Ecto neural progenitor cell (in vitro differentiated cells): ENCODE results near the gene GRIK3.

Experiments
- DNase-seq: peaks from one replicate; pipeline ENCODE4 v3.0.0-alpha.2; 2018; ENCODE audit warnings: low spot score

Gene GRIK3

DNA sequence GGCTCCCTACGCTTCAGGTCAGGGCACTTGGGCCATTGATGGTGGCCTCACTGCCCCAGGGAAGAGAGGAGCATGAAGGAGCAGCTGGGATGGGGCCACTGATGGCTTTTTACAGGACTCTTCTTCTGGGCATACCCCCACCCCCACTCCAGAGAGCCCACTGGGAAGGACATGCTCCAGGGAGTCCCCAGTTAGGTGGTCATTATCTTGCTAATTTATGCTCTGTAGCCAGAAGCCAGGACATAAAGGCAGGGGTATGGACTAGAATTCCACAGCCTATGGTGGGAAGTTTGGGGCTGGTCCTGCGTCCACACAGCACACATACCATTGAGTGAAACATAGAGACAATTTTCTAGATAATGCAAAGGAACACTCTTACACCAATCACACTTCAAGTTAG lies 8.8 kb upstream of the GRIK3 start:
- no peak for DNase-seq

DNA sequence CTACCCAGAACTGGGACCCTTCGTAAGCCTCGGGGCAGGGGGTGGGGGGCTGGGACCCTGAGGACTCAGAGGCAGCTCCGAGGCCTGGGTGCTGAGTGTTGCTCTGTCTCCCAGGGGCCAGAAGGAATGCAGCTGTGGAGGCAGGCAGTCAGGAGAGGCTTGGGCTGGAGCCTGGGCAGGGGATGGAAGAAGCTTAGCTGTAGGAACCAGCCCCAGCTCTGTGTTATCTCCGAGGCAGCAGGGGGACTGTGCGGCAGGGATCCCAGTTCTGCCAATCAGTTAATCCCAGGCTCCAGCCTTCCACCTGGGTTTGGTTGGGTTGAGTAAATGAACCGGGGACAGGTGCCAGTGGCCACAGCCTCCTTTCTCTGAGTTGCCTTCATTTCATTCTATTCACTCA lies 8.2 kb upstream of the GRIK3 start:
- no peak for DNase-seq

DNA sequence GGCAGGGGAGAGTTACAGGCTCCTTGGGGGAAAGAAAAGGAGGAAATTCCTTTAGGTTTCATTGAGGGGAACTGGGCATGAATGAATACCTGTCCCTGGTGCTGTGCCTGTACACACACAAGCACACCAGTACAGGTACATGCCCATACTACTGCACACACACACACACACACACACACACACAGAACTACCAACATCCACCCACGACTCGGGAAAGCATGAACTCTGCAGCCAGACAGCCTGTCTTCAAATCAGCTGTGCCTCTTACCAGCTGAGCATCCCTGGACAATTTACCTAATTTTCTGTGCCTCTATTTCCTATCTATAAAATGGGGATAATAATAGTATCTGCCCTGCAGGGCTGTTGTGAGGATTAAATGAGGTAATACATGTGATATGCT lies 7.2 kb upstream of the GRIK3 start:
- no peak for DNase-seq

DNA sequence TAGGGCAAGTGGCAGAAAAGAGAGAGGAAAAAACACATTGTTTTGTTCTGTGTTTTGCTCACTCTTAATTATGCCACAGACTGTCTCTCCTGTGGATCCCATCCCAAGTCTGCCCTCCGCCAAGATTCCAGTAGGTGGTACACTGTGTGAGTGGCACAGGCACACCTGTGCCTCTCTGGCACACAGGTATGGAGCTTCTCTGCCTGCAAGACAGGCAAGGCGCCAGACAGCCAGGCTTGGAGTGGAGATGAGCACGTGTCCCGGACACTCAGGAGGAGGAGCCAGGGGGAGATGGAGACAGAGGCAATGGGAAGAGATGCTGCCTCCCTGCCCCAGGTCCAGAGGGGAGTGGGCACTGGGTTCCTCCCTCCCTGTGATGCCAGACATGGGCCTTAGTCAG lies 6.5 kb upstream of the GRIK3 start:
- no peak for DNase-seq

DNA sequence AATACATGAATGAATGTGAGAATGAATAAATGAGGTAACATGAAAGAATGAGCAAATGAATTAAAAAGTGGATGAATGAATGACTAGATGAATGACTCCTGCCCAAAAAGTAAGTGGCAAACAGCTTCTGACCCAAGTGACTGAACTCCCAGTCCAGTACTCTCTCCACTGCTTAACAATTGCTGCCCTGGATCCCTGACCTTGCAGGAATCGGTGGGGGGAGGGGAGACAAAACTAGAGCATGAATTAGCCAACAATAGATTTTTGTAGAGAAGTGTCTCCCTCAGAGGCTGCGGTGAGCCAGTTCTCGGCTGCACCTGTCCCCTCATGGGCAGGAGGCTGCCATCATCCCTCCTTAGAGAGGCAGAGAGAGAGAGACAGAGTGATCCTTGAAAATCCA lies 5.9 kb upstream of the GRIK3 start:
- no peak for DNase-seq

DNA sequence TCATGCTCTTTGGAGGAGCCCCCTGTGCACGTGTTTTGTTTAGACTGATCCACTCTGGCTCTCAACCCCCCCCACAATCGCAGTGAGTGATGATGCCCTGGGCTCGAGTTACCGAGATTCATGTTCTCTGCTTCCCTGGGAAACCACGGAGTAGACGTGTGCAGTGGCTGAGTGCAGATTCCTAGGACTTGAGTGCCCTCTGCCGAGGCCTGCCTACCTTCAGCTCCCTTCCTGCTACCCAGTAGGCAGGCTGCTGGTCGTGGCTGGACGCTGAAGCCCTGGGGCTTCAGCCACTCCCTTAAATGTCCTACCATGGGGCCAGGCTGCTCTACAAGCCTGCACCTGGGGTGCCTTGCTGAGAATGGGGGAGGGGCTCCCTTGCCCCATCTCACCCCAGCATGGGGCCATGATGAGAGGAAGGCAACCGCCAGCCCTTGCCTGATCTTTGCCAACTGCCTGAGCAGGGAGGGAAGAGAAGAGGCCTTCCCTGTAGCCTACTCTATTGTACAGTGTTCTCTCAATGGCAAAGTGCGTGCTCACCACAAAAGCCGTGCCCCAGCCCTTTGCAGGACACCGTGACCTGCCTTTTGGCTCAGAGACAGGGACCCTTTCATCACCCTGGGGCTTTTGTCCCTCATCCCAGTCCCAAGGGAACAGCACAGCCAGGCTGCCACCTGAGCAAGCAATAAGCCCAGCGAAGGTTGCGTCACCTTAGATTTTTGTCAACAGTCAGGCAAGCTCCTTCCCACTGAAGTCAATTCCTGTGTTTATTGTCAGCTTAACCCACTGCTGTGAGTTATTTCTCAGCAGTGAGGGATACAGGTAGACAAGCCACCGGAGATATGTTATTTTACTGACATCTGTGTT lies 4.1 kb upstream of the GRIK3 start:
- DNase-seq = peak; percentile 68

DNA sequence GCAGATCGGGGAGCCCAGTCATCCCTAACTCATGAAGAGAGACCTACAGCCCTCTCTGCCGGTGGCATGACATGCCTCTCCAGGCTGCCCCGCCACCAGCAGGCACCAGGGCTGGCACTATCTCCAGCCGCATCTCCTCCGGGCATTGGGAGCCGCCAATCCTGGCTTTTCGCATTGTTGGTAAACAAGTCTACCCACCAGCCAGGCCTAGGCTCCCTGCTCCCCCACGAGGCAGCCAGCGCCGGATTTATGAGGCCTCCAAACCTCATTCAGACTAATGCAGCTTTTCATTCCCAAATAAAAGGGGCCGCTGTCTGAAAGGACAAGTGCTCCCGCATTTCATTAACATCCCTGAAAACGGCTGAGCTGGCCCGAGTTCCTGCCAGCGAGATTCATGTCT lies 3.4 kb upstream of the GRIK3 start:
- peak; percentile 59 for DNase-seq

DNA sequence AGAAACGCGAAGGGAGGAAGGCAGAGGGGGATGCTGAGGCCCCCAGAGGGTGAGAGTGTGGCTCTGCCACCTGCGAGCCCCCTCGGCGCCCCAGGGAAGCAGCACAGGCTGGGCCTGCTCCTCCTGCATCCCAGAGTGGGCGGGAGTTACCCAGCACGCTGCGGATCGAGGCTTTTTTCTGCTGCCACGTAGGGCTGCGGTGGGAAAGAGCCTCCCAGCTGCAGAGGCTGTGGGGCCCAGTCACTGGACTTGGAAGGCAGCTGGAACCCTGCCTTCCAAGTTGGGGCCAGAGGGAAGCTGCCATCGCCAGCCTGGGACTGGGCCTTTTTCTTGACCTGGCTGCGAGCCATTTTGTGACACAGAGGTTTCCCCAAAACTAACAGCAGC lies 2.3 kb upstream of the GRIK3 start:
- peak; percentile 55 for DNase-seq

DNA sequence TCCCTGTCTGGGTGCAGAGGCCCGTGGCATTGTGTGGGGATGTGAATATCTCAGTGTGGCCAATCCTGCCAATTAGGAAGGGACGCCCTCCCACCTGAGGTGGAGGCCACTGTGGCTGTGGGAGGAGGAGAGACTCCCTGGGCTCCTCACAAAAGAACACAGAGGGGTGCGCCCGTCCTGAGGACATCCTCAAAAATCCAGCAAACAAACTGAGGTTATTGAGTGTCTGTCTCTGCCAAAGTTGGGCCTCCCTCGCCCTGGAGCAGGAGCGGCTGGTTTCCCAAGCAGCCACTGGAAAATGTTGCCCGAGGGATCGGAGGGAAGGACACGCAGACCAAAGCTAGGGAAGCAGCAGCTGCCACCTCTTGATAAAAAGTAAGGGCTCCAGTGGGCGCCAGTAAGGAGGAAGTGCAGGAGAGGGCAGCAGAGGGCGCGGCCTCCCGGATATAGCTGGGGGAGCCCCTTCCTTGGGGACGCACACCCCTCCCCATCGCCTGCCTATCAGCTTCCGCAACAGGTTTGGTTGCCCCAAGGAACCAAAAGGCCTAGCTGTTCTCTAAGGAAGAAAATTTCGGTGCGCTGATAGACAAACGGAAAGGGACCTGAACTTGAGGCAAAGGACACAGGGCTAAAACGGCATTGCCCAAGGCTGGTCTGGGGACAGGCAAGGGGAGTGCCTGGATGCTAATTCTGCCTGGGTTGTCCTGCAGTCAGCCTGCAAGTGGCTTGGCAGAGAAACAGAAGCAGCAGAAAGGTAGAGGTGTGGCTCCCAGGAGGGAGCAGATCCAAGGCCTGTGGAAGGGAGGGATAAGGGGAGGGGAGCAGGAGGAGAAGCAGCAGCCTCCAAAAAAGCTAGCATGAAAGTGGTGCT lies 1.7 kb upstream of the GRIK3 start:
- DNase-seq = peak; percentile 64

DNA sequence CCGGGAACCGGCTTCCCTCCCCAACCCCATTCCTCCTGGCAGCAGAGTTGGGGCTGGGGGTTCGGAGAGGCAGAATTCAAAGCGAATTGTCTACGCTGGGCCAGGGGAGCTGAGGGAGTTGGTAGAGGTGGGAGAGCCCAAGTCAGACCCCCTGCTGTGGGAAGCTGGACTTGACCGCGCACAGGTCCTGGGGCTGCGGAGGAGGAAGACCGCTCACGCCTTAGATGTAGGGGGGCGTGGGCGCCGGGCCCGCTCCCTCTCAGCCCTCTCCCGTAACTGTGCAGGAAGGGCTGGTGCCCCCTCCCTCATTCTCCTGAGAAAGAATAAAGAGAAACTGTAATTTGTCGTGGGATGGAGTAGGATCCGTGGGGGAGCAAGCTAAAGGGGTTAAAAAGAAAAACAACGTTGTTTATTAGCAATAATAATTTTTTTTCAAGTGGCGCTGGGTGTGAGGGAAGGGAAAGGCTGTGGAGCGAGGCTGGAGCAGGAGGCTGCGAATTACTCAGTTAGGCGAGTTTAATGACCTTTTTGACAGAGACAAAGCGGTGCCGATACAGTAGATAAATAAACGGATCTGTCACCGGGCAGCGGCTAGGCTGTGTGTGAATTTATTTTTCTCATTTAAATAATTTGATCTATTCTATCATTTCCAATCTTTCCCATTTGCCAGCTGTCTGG lies 838 bp upstream of the GRIK3 start:
- DNase-seq = peak; percentile 58

DNA sequence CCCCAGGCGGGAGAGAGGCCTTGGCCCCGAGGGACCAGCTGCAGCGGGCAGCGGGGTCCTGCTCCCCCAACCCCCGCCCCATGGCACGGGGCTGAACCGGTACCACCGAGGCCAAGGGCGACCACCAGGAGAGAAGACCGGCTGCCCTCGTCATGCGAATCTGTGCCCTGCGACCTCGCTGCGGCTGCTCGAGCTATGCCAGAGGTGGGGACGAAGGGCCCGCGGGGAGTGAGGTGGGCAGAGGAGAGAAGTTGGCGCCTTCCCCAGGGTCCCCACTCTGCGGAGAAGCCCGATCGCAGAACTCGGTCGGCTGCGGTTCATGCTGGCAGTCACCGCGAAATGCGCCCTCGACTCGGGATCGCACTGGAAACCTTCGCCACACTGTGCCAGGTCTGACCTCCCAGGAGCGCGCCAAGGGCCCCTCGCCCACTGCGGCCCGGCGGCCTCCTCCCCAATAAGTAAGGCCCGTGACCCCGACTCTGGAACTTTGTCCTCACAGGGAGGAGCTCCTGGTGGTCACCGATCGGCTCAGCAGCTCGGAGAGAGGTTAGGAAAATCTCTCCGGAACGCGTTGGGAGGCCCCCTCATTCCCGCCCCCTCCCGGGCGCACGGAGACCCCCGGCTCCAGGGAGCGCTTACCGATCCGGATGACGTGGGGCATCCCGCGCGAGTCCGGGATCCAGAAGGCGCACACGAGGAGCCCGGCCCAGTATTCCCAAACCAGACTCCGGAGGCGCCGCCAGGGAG lies 787 bp downstream of the GRIK3 start:
- peak; percentile 62 for DNase-seq

DNA sequence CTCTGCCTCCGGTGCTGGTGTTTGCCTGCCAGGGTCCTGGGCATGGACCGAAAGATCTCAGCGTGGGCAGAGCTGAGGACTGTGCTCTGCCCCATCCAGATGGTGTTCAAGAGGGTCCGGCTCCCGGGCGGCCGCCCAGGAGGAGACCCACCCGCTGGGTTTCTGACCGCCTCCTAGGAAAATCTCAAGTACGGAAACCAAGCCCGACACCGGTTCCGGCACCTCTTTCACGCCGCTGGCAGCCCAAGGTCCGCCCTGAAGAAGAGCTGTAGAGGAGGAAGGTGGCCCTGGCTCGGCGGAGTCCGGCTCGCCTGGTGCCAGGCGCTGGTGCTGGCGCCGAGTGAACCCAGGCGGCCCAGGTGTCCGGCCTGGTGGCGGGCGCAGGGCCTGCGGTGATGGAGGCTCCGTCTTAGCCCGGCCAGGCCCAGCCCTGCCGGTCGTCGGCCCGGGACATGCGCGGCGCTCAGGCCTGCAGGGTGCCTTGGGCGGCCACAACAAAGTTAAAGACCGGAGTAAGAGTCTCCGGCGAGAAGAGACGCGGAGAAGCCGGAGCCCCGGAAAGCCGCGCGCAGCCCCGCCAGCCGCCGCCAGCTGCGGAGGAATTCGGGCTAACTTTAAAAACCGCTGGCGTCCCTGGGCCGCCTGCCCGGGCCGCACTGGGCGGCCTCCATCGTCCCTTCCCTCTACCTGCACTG lies 1.5 kb downstream of the GRIK3 start:
- no peak for DNase-seq

DNA sequence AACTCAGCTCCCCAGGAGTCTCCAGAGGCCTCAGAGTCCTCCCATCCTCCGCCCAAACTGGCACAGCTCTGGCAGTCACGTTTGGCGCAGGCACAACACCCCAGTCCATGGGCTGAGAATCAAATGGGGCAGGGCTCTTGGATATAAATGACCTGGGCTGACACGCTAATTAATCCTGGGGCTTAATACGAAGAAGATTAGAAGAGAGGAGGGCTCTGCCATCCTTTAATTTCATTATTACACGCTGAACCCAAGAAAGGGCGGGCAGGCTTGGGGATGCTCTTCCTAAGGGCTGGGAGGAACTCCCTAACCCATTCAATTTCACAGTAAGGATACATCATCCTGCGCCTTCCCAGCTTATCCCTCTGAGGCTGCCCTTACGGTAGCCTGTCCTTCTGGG lies 2.4 kb downstream of the GRIK3 start:
- no peak for DNase-seq

DNA sequence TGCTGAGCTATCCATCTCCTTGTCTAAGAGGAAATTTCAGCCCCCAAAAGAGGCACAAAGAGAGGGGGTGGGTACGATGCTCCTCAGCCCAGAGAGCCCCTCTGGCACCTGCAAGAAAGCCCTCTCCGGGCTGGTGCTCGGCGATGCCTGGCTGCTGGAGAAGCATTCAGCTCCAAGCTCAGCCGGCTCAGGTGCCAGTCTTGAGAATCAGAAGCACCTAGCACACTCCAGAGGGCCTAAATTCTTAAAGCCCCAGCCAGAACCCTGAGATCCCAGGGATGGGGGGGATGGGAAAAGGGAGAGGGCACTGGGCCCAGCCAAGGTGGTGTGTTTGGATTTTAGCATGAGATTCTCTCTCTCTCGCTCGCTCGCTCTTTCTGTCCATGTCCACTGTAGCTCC lies 2.9 kb downstream of the GRIK3 start:
- no peak for DNase-seq

DNA sequence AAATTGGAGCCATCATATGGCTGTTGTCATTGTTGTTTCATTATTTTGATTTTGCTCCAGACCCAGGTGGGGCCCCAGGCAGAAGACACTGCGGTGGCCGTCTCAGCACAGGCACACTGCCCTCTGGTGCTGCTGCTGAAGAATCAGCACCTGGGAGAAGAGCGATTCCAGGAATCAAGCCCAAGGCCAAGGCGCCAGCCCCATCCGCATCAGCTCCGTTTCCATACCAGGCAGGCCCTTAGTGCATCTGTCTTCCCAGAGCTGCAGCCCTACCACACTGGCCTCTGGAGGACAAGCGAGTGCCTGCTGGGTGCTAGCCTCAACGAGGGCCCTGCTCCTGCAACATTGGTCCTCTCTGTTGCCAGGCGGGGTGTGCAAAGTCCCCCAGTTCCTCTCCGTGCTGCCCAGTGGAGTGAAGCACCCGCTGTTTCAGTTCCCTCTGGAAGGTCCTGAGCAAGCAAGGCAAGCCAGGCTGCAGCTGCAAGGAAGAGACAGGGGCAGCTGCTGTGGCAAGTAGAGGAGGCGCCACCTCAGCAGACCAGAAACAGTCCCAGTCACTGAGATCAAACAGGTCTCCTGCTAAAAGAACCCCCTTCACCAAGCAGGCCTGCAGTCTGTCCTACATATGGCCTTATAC lies 5.2 kb downstream of the GRIK3 start:
- DNase-seq = no peak

DNA sequence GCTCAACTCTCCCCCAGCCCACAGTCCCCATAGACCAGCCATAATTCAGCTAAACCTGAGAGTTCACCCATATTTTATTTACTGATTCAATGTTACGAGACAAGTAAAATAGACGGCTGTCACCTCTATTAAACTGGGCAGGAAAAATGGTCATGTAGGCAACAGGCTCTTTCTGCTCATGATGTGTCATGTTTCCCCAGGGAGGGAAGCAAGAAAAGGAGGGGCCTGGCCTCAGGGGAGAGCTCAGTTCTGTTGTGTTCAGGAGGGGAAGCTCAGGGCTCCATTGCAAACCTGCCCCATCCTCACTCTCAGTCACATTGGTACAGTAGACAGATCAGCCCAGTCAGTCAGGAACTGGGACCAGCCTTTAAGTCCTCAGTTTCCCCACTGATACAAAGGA lies 12.8 kb downstream of the GRIK3 start:
- DNase-seq = no peak

DNA sequence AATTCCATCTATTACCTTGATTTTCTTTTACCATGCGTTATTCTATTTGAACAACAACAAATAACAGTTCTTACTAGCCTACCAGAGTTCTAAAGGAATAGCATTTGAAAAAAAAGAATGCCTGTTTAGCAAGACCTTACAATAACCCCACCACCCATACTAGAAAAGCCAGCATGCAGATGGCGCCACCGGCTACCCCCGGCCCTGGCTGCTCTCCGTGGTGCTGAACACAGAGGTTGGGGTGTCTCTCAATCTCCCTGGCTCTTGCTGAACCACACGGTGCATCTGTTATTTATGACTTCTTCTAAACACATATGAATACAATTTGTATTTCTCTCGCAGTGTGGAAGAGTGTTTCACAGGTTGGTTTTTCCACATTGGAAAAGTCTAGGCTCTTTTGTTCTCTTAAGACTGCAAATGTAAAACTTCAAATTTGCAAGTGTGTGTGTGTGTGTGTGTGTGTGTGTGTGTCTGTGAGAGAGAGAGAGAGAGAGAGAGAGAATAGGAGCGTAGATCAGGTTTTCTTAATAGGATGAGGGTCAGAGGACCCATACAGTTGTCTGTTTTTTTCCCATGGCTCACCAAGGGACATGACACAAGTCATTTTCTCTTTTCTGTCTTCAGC lies 13.6 kb downstream of the GRIK3 start:
- DNase-seq = peak; percentile 81

DNA sequence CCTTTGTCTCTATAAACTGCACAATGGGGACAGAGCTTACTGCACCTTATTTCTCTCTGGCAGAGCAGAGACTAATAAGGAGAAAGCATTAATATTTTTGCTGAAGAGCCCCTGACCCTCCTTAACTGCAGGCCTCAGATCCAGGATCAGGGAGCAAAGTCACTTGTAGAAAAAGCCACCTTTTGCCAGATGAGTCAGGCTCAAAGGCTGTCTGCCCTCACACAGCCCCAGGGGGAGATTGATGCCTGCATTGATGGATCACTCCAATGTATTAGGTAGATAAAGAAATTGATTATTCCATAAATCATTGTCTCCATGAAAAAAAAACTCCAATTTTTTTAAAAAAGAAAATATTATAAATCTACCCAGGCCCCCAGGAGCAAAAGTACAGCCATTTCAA lies 15.8 kb downstream of the GRIK3 start:
- no peak for DNase-seq

DNA sequence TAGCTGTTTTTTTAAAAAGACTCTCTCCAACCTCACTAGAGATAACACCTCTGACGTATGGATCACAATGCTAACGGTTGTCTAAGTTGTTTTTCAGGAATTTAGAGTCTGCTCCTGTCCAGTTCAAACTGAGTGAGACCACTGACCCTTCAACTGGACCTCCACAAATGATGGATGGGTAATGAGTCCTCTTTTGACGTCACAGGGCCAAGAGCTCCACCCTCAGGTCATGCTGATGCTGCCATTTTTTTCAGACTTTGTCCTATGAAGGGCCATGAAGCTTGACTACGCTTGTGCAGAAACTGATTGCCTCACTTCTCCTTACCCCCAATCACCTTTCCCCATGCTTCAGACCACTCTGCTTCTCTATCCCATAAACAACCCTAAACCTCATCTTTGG lies 16.6 kb downstream of the GRIK3 start:
- DNase-seq = no peak

DNA sequence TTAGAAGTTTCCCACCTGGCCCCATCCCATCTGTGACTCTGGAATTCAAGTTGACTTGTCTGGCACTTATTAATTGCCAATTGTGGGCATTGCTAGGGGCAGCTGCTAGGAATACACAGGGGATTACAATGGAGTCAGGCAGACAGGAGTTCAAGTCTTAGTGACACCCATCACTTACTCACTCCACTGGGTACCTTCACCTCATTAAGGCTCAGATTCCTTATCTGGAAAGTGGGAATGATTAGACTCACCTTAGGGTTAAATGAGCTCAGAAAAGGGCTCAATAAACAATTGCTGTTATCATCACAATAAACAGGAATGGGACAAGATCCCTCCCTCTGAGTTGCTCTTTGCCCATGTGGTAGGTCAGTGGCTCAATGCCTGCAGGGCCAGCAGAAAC lies 18.2 kb downstream of the GRIK3 start:
- DNase-seq = no peak
